ENCODE data around the gene SPIB.

Gene SPIB

GRCh38 chr19:50419022-50419579, 363 bp downstream of the SPIB start:
- TF ChIP-seq ZNF274 (IDR thresholded peaks at IDR 0.05; ENCODE audit: low read depth, low read length): no peak
- peak overlapping the region; percentile 54; the same call in 1 of the 2 replicates for H3K4me3 ChIP-seq (ENCODE audit: low read length)

DNA sequence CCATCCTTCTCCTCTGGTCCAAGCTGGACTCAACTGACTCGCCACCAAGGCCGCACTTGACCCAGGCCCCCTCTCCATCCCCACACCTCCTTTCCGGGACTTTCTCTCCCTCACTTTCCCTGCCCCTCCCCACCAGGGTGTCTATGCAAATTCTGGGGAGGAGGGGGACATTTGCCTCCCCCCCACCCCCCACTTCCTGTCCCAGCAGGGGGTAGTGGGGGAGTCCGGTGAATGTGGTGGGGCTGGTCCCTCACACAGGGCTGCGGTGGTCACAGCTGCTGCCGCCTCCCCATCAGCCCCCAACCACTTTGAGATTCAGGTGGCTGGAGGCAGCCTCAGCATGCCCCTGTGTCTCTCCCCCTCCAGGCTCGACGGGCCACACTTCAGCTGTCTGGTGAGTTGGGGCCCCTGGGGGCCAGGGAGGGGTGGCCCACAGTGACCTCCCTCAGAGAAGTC, 870 bp downstream of the SPIB start:
- TF ChIP-seq ZNF274 (IDR thresholded peaks at IDR 0.05; ENCODE audit: low read depth, low read length): no peak
- peak overlapping the region; percentile 54; the same call in 1 of the 2 replicates for H3K4me3 ChIP-seq (ENCODE audit: low read length)

DNA sequence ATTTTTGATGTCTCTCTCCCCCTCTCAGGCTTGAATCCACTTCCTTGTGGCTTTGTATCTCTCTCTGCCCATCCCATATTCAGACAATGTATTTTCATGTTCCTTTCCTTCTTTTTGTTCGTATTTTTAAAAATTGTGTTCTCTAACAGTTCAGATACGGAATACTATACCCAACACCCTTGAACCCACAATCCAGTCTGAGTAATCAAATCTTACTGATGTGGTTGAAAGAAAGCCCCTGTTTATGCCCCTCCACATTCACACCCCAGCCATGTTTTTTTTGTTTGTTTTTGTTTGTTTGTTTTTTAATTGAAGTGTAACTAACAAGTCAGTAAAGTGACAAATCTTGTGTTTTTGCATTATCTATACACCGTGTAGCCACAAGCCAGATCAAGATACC, 1.4 kb downstream of the SPIB start:
- TF ChIP-seq ZNF274 (IDR thresholded peaks at IDR 0.05; ENCODE audit: low read depth, low read length): no peak
- H3K4me3 ChIP-seq (ENCODE audit: low read length): peak overlapping the region; percentile 54; the same call in 1 of the 2 replicates

GRCh38 chr19:50420808-50421207, 2.1 kb downstream of the SPIB start:
- H3K4me3 ChIP-seq (ENCODE audit: low read length): no peak overlapping the region; the same call in 1 of the 2 replicates
- no peak for TF ChIP-seq ZNF274 (IDR thresholded peaks at IDR 0.05; ENCODE audit: low read depth, low read length)

DNA sequence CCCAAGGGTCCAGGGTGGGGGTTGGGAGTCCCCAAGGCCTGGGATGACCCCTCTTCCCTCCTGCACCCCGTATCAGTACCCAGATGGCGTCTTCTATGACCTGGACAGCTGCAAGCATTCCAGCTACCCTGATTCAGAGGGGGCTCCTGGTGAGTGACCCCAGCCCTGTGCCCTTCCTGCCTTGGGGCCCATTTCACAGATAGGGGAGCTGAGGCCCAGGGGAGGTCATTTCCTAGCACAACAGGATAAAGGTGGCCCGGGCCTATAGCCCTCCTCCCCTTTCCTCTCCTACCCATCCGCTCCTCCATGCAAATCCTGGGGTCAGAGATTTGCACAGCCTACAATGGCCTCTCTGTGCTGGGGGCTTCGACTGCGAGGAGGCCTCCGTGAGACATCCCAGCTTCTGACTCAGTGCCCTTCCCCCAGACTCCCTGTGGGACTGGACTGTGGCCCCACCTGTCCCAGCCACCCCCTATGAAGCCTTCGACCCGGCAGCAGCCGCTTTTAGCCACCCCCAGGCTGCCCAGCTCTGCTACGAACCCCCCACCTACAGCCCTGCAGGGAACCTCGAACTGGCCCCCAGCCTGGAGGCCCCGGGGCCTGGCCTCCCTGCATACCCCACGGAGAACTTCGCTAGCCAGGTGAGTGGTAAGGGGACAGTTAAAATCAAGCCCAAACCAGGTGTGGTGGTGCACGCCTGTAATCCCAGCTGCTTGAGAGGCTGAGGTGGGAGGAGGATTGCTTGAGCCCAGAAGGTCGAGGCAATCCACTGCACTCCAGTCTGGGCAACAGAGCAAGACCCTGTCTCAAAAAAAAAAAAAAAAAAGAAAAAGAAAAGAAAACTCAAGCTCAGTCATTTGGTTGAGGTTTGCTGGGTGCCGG, 3.9 kb downstream of the SPIB start:
- no peak overlapping the region for H3K4me3 ChIP-seq (ENCODE audit: low read length)
- no peak for TF ChIP-seq ZNF274 (IDR thresholded peaks at IDR 0.05; ENCODE audit: low read depth, low read length)

DNA sequence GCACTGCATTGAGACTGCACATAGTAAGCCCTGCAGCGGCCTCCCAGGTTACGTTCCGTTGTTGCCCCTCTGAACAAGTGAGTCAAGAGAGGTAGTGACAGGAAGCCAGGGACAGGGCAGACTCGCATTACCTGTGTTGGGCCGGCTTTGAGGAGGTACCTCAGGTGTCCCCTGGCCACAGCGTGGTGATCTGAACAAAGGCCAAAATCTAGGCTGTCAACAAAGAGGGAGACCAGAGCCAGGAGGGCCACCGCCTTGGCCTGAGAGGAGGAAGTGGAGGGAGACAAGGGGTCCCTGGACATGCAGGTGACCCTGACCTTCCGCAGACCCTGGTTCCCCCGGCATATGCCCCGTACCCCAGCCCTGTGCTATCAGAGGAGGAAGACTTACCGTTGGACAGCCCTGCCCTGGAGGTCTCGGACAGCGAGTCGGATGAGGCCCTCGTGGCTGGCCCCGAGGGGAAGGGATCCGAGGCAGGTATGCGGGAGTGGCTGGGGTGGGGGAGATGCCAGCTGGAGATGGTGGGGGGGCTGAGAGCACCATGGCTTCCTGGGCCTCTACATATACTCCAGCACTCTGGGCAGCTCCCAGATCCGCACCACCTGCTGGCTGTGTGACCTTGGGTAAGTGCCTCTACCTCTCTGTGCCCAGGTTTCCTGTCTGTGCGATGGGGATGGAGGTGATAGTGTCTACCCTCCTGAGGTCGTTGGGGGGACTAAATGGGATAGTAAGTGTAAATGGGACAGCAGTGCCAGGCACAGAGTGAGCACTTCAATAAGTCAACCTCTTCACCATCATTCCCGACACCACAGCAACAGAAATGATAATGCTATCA, 4.8 kb downstream of the SPIB start:
- H3K4me3 ChIP-seq (ENCODE audit: low read length): no peak overlapping the region
- TF ChIP-seq ZNF274 (IDR thresholded peaks at IDR 0.05; ENCODE audit: low read depth, low read length): no peak

- no peak overlapping the region for H3K4me3 ChIP-seq (ENCODE audit: low read length)
- TF ChIP-seq ZNF274 (IDR thresholded peaks at IDR 0.05; ENCODE audit: low read depth, low read length): no peak
Observed at GRCh38 chr19:50425581-50425980, 6.8 kb downstream of the SPIB start.

DNA sequence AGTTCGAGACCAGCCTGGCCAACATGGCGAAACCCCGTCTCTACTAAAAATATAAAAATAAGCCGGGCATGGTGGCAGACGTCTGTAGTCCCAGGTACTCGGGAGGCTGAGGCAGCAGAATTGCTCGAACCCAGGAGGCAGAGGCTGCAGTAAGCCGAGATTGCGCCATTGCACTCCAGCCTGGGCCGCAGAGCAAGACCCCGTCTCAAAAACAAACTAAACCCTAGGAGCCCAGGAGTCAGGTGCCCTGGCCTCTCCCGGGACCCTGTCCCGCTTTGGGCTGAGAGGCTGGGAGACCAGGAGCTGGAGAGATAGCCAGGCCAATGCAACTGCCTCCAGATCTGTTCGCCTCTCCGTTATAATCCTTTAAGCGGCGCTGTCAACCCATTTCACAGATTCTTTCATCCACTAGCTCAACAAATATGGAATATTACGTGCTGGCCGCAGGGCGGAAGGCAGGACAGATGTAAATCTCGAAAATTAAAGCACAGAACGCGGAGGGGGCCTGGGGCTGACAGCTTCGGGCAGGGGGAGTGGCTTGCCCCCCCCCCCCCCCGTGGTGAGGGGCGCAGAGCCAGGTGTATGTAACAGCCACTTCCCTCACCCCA, 8.7 kb downstream of the SPIB start:
- H3K4me3 ChIP-seq (ENCODE audit: low read length): no peak overlapping the region
- no peak for TF ChIP-seq ZNF274 (IDR thresholded peaks at IDR 0.05; ENCODE audit: low read depth, low read length)

- TF ChIP-seq ZNF274 (IDR thresholded peaks at IDR 0.05; ENCODE audit: low read depth, low read length): no peak
Observed at GRCh38 chr19:50427997-50428425, 9.3 kb downstream of the SPIB start.

DNA sequence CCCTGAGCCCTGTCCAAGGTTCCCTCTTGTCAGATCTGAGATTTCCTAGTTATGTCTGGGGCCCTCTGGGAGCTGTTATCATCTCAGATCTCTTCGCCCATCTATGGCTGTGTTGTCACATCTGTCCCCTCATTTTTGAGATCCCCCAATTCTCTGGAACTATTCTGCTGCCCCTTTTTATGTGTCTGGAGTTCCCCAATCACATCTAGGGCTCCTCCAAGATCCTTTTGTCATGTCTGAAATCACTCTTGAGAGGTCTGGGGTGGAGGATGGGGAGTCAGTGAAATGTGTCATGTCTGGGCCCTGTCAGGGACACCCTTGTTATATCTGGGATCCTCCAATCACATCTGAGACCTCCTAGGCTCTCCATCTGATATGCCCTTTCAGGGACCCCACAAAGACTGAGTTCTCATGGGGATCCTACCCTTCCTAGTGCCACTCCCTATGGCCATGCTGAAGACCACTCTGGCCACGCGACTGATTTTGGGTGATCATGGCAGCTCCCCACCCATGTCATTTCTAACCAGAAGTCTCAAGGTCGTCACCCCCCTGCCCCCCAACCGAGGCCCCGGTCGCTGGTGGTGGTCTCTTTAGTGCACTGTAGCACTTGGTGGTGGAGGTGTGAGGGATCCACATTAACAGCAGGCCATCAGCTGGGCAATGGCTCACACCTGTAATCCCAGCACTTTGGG, 10.2 kb downstream of the SPIB start:
- no peak for TF ChIP-seq ZNF274 (IDR thresholded peaks at IDR 0.05; ENCODE audit: low read depth, low read length)
- H3K4me3 ChIP-seq (ENCODE audit: low read length): no peak overlapping the region

More at GRCh38 chr19:50427997-50428425, 9.3 kb downstream of the SPIB start:
- H3K4me3 ChIP-seq (ENCODE audit: low read length): no peak overlapping the region

DNA sequence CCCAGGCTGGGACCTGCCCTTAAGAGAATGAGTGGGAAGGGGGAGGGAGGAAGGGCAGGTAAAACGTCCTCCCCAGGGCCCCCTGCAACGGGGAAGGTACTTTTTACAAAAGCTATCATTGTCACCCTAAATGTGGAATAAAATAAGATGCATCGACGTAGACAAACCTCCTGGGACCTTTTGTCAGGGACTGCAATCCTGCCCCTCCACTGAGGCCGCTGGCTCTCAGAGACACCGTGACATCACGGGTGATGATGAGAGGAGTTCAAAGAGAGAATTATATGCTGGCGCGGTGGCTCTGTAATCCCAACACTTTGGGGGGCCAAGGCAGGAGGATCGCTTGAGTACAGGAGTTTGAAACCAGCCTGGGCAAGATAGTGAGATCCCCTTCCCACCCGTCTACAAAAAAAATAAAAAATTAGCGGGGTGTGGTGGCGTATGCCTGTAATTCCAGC, 12.2 kb downstream of the SPIB start:
- peak overlapping the region; percentile 56; the same call in 1 of the 2 replicates for H3K4me3 ChIP-seq (ENCODE audit: low read length)
- TF ChIP-seq ZNF274 (IDR thresholded peaks at IDR 0.05; ENCODE audit: low read depth, low read length): no peak

GRCh38 chr19:50431343-50432220, 12.8 kb downstream of the SPIB start:
- TF ChIP-seq ZNF274 (IDR thresholded peaks at IDR 0.05; ENCODE audit: low read depth, low read length): no peak
- H3K4me3 ChIP-seq (ENCODE audit: low read length): peak overlapping the region; percentile 56; the same call in 1 of the 2 replicates
